ENCODE data around the gene ZG16B.

DNA sequence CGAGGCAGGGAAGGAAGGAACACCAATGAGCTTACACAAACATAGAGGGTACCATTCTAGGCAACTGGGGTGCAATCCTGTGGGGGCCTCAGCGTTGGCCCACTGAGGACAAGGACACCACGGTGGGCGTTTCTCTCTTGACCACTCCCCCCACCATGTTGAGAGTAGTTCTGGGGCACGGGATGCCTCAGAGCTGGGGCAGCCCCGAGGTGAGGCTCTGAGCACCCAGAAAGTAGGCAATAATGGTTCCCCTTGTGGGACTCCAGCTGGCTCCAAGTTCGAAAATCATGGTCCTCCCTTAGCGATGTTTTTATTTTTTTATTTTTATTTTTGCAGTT, 8.0 kb upstream of the ZG16B start:
- TF ChIP-seq, protein P1, sequence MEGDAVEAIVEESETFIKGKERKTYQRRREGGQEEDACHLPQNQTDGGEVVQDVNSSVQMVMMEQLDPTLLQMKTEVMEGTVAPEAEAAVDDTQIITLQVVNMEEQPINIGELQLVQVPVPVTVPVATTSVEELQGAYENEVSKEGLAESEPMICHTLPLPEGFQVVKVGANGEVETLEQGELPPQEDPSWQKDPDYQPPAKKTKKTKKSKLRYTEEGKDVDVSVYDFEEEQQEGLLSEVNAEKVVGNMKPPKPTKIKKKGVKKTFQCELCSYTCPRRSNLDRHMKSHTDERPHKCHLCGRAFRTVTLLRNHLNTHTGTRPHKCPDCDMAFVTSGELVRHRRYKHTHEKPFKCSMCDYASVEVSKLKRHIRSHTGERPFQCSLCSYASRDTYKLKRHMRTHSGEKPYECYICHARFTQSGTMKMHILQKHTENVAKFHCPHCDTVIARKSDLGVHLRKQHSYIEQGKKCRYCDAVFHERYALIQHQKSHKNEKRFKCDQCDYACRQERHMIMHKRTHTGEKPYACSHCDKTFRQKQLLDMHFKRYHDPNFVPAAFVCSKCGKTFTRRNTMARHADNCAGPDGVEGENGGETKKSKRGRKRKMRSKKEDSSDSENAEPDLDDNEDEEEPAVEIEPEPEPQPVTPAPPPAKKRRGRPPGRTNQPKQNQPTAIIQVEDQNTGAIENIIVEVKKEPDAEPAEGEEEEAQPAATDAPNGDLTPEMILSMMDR (conservative IDR thresholded peaks at IDR 0.05) = no peak
- no peak for TF ChIP-seq EZH2 (IDR thresholded peaks at IDR 0.05; ENCODE audit: low read depth)
